Activated CD4-positive, CD25-positive, alpha-beta regulatory T cell treated with anti-CD3 and anti-CD28 coated beads, Interleukin-2, amount 50 U/mL, for 16 hours (primary cell): ENCODE measurements around the gene DDX41.

Experiments used
- DNase-seq: peaks from one replicate; pipeline ENCODE4 v3.0.0-alpha.2; 2020; ENCODE audit warnings: low read depth, low spot score

The DDX41 gene

DNA sequence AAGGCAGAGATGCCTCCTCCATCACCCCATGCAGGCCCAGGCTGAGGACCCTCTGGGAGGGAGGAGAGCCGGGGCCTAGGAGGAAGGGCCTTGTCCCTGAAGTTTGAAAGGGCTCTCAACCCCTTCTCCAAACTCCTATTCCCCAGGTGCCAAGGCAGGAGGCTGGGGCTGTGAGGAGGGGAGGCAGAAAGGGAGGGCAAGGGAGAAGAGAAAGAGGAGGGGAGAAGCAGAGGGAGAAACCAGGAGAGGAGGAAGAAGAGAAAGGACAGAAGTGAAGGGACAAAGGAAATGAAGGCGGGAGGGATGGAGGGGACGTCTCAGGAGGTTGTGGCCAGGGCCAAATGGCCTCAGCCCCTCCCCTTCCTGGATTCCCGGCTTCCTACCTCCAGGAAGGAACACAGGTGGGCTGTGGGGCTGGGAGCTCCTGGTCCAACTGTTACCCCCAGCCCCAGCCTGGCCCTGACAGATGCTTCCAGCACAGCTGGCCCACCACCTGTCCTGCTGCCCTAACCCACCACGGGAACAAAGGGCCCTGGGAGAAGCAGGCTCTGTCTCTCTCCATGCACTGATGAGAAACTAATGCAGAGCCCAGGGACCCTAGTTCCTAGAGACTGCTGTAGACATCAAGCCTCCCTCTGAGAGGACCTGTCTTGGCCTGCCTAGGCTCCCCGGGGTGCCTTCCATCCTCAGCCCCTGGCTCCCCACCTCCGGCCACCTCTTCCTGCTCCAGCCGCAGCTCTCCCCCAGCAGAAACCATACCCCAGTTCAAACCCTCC lies 46.8 kb downstream of the DDX41 start:
- no peak for DNase-seq

GRCh38 chr5:177468685-177469628 lies 47.8 kb downstream of the DDX41 start:
- DNase-seq, result no peak

GRCh38 chr5:177468329-177468684 lies 48.5 kb downstream of the DDX41 start:
- no peak for DNase-seq

GRCh38 chr5:177467436-177467835 lies 49.3 kb downstream of the DDX41 start:
- DNase-seq, result no peak

- DNase-seq, result no peak
Observed at GRCh38 chr5:177466861-177467260, 49.9 kb downstream of the DDX41 start.

- no peak for DNase-seq
Observed at GRCh38 chr5:177465044-177465443, 51.7 kb downstream of the DDX41 start.

- DNase-seq, result no peak
Observed at GRCh38 chr5:177462021-177462670, 54.6 kb downstream of the DDX41 start.
